GM23338 (cell line): ENCODE results near the gene SNAI1. TPM values are rescaled to one million over a fixed set of nuclear protein-coding genes. Genes with fewer than 3 reads are reported as not detected.

ENCODE experiments used
- ATAC-seq: fragments of 200-7000 bp; cut with Tn5 transposase; 3 replicates; pipeline ENCODE4 v1.9.1; 2020
- DNase-seq: peaks from one replicate; pipeline ENCODE4 v3.0.0-alpha.2; 2015; ENCODE audit warnings: low spot score
- H2AFZ ChIP-seq: fragments of 200-600 bp; sonication (generic); 2 replicates; pipeline ENCODE4 v1.8.0; 2016; ENCODE audit warnings: antibody characterized with exemption, mild to moderate bottlenecking, moderate library complexity
- H3F3A ChIP-seq: fragments of 200-600 bp; sonication (generic); replicated peaks from 2 replicates; pipeline ENCODE4 v1.8.0; 2017; ENCODE audit warnings: antibody characterized with exemption, mixed run types, low read depth
- H3K27ac ChIP-seq: fragments of 200-600 bp; sonication (generic); 2 replicates; pipeline ENCODE4 v1.6.1; 2016; ENCODE audit warnings: low read depth
- H3K27me3 ChIP-seq: fragments of 200-600 bp; sonication (generic); 2 replicates; pipeline ENCODE4 v1.8.0; 2016; ENCODE audit warnings: mild to moderate bottlenecking, mixed run types, moderate library complexity; ENCODE audit not compliant: insufficient read depth
- H3K36me3 ChIP-seq: fragments of 200-600 bp; sonication (generic); 2 replicates; pipeline ENCODE4 v1.8.0; 2016; ENCODE audit warnings: mild to moderate bottlenecking; ENCODE audit not compliant: insufficient read depth
- H3K4me1 ChIP-seq: fragments of 200-600 bp; sonication (generic); 2 replicates; pipeline ENCODE4 v1.8.0; 2016; ENCODE audit warnings: mild to moderate bottlenecking, moderate library complexity; ENCODE audit not compliant: insufficient read depth
- H3K4me2 ChIP-seq: fragments of 200-600 bp; sonication (generic); 2 replicates; pipeline ENCODE4 v1.7.1; 2017; ENCODE audit warnings: mixed run types
- H3K4me3 ChIP-seq: fragments of 200-600 bp; sonication (generic); 2 replicates; pipeline ENCODE4 v1.6.1; 2016; ENCODE audit warnings: mixed run types
- H3K79me2 ChIP-seq: fragments of 200-600 bp; sonication (generic); replicated peaks from 2 replicates; pipeline ENCODE4 v1.8.0; 2017; ENCODE audit warnings: mild to moderate bottlenecking; ENCODE audit not compliant: insufficient read depth
- H3K9me2 ChIP-seq: fragments of 200-600 bp; sonication (generic); 2 replicates; pipeline ENCODE4 v1.8.0; 2017; ENCODE audit not compliant: insufficient read depth
- H4K20me1 ChIP-seq: fragments of 200-600 bp; sonication (generic); replicated peaks from 2 replicates; pipeline ENCODE4 v1.8.0; 2017; ENCODE audit warnings: mild to moderate bottlenecking; ENCODE audit not compliant: insufficient read depth
- H3K27ac Mint-ChIP-seq: 2 replicates; pipeline ENCODE4 v1.8.0; 2020; ENCODE audit warnings: inconsistent platforms, mild to moderate bottlenecking, moderate library complexity, mixed read lengths
- H3K27me3 Mint-ChIP-seq: 3 replicates; pipeline ENCODE4 v1.8.0; 2022; ENCODE audit warnings: low read depth, mild to moderate bottlenecking, moderate library complexity, mixed read lengths, inconsistent platforms; ENCODE audit not compliant: insufficient read depth, poor library complexity
- H3K36me3 Mint-ChIP-seq: 3 replicates; pipeline ENCODE4 v1.8.0; 2021; ENCODE audit warnings: low read depth, mild to moderate bottlenecking, inconsistent platforms, moderate library complexity, mixed read lengths
- H3K4me1 Mint-ChIP-seq: 3 replicates; pipeline ENCODE4 v1.8.0; 2020; ENCODE audit warnings: mild to moderate bottlenecking, inconsistent platforms, mixed read lengths
- H3K4me3 Mint-ChIP-seq: 3 replicates; pipeline ENCODE4 v1.8.0; 2021; ENCODE audit warnings: moderate library complexity, mild to moderate bottlenecking, inconsistent platforms, mixed read lengths
- H3K9me3 Mint-ChIP-seq: 3 replicates; pipeline ENCODE4 v1.8.0; 2020; ENCODE audit warnings: moderate library complexity, mild to moderate bottlenecking, inconsistent platforms, mixed read lengths
- CREB1 ChIP-seq: fragments of 250-450 bp; sonication (Bioruptor Pico); IDR thresholded peaks from 2 replicates; pipeline ENCODE4 v1.5.0; 2020; ENCODE audit warnings: low read depth, mild to moderate bottlenecking, moderate library complexity
- NANOG ChIP-seq: IDR thresholded peaks from 2 replicates; pipeline ENCODE4 v1.6.1; 2016; ENCODE audit warnings: antibody characterized with exemption, borderline replicate concordance
- POLR2AphosphoS5 ChIP-seq: IDR thresholded peaks from 2 replicates; pipeline ENCODE4 v1.6.1; 2016; ENCODE audit warnings: antibody characterized with exemption, low read depth
- STAT1 ChIP-seq: IDR thresholded peaks from one replicate; pipeline ENCODE4 v1.6.1; 2016; ENCODE audit warnings: antibody characterized with exemption; ENCODE audit not compliant: unreplicated experiment
- ZNF114 ChIP-seq: fragments of 250-450 bp; sonication (Bioruptor Pico); IDR thresholded peaks from 2 replicates; pipeline ENCODE4 v1.5.0; 2020; ENCODE audit warnings: mild to moderate bottlenecking, moderate library complexity
- polyA plus RNA-seq: library from polyadenylated mRNA; unstranded; fragments of >200 nt; fragmentation: Nextera tagmentation; extraction: Ambion mirVana; gene quantifications from 2 replicates; pipeline ENCODE4 v1.2.1, GENCODE V29; 2016
- total RNA-seq: library from RNA; depleted of rRNA; stranded (reverse); fragments of >200 nt; shearing (Covaris generic); gene quantifications from 2 replicates; pipeline ENCODE4 v1.2.3, GENCODE V29; 2014
- TF ChIP-seq, protein P1 (sequence below): IDR thresholded peaks from 2 replicates; pipeline ENCODE4 v1.6.1; 2016; ENCODE audit warnings: antibody characterized with exemption
- TF ChIP-seq, protein P2 (sequence below), 2 experiments: fragments of 200-600 bp in 1 of 2; sonication (generic) in 1 of 2; conservative IDR thresholded peaks; 2 replicates each; pipeline versions ENCODE4 v1.5.1 to v1.6.1; 2016 to 2017; ENCODE audit warnings: antibody characterized with exemption in 2 of 2, low read depth in 2 of 2, mild to moderate bottlenecking in 2 of 2, moderate library complexity in 1 of 2
- TF ChIP-seq, protein P3 (sequence below): IDR thresholded peaks from one replicate; pipeline ENCODE4 v1.6.1; 2018; ENCODE audit warnings: antibody characterized with exemption; ENCODE audit not compliant: unreplicated experiment

SNAI1 gene
- total and polyA plus RNA-seq, 2 experiments from 2014 or later, result 4.2 to 8.4 TPM

DNA sequence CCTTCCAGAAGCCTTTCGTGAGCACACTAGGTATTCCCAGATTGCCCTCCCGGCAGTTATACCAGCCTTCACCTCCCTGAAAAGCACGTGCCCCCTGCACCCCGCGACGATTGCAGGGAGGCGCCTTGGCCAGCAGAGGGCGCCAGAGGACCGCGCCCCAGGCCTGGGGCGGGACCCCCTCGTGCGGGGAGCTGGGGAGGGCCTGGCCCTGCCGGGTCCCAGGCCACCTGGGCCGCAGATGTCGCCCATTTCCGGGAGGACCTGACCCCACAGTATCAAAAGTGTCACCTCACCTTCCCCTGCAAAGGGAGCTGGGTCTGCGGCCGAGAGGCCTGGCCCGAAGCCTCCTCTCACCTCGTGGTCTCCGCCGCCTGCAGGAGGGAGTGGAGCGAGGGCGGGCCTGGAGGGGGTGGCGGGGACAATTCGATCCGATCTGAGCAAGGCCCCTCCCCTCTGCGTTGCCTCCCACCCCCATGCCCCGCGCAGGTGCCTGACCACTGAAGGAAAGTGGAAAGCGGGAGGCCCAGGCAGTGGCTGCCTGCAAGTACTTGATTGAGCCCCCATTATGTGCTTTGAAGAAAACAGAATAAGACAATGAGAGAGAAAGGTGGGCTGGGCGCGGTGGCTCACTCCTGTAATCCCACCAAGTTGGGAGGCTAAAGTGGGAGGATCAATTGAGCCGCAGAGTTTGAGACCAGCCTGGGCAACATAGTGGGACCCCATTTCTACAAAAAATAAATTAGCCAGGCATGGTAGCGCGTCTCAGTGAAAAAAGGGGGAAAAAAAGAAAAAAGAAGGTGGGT, 3.5 kb upstream of the SNAI1 start:
- Histone ChIP-seq H4K20me1 (no peaks in the 10 kb centered on the region), H3K79me2 (no peaks in the 10 kb centered on the region), H3K9me2 (no peaks in the 10 kb centered on the region), H3K4me3 (peak overlapping the region; percentile 55), H2AFZ (peak overlapping the region; percentile 93; the same call in 1 of the 2 replicates), H3F3A (0 out of 2 replicates have a peak, but pooled peaks cover 11% of the 10 kb centered on the region), H3K4me1 (peaks cover 30% of the 10 kb centered on the region), H3K27ac (no peak overlapping the region), H3K36me3 (no peaks in the 10 kb centered on the region), H3K27me3 (peaks cover 41% of the 10 kb centered on the region), H3K4me2 (peak overlapping the region; percentile 78)
- H3K27me3 Mint-ChIP-seq, result peaks cover 37% of the 10 kb centered on the region
- no peak overlapping the region for H3K27ac Mint-ChIP-seq
- peak overlapping the region; percentile 52; the same call in 2 of the 3 replicates for H3K4me3 Mint-ChIP-seq
- TF ChIP-seq, protein P1, sequence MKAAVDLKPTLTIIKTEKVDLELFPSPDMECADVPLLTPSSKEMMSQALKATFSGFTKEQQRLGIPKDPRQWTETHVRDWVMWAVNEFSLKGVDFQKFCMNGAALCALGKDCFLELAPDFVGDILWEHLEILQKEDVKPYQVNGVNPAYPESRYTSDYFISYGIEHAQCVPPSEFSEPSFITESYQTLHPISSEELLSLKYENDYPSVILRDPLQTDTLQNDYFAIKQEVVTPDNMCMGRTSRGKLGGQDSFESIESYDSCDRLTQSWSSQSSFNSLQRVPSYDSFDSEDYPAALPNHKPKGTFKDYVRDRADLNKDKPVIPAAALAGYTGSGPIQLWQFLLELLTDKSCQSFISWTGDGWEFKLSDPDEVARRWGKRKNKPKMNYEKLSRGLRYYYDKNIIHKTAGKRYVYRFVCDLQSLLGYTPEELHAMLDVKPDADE, result no peak
- TF ChIP-seq, protein P2, sequence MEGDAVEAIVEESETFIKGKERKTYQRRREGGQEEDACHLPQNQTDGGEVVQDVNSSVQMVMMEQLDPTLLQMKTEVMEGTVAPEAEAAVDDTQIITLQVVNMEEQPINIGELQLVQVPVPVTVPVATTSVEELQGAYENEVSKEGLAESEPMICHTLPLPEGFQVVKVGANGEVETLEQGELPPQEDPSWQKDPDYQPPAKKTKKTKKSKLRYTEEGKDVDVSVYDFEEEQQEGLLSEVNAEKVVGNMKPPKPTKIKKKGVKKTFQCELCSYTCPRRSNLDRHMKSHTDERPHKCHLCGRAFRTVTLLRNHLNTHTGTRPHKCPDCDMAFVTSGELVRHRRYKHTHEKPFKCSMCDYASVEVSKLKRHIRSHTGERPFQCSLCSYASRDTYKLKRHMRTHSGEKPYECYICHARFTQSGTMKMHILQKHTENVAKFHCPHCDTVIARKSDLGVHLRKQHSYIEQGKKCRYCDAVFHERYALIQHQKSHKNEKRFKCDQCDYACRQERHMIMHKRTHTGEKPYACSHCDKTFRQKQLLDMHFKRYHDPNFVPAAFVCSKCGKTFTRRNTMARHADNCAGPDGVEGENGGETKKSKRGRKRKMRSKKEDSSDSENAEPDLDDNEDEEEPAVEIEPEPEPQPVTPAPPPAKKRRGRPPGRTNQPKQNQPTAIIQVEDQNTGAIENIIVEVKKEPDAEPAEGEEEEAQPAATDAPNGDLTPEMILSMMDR (conservative IDR thresholded peaks at IDR 0.05; ENCODE audit: low read depth in 2 of 2), result peak; percentile 94 to 97
- TF ChIP-seq, protein P3, sequence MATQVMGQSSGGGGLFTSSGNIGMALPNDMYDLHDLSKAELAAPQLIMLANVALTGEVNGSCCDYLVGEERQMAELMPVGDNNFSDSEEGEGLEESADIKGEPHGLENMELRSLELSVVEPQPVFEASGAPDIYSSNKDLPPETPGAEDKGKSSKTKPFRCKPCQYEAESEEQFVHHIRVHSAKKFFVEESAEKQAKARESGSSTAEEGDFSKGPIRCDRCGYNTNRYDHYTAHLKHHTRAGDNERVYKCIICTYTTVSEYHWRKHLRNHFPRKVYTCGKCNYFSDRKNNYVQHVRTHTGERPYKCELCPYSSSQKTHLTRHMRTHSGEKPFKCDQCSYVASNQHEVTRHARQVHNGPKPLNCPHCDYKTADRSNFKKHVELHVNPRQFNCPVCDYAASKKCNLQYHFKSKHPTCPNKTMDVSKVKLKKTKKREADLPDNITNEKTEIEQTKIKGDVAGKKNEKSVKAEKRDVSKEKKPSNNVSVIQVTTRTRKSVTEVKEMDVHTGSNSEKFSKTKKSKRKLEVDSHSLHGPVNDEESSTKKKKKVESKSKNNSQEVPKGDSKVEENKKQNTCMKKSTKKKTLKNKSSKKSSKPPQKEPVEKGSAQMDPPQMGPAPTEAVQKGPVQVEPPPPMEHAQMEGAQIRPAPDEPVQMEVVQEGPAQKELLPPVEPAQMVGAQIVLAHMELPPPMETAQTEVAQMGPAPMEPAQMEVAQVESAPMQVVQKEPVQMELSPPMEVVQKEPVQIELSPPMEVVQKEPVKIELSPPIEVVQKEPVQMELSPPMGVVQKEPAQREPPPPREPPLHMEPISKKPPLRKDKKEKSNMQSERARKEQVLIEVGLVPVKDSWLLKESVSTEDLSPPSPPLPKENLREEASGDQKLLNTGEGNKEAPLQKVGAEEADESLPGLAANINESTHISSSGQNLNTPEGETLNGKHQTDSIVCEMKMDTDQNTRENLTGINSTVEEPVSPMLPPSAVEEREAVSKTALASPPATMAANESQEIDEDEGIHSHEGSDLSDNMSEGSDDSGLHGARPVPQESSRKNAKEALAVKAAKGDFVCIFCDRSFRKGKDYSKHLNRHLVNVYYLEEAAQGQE, result no peak
- TF ChIP-seq ZNF114 (CRISPR knock-in tag) (no peak), POLR2AphosphoS5 (peak; percentile 55; the same call in 1 of the 2 replicates), CREB1 (CRISPR knock-in tag) (0 out of 2 replicates have a peak, but pooled peaks have one; percentile 32), NANOG (no peak), STAT1 (no peak)
- peaks cover 38% of the 10 kb centered on the region for H3K4me1 Mint-ChIP-seq
- ATAC-seq, result peak; percentile 60
- peaks cover 3% of the 10 kb centered on the region; the same call in 1 of the 3 replicates for H3K9me3 Mint-ChIP-seq
- DNase-seq, result peak; percentile 85
- peaks cover 7% of the 10 kb centered on the region; the same call in 2 of the 3 replicates for H3K36me3 Mint-ChIP-seq
